Neural progenitor cell (in vitro differentiated cells): ENCODE measurements around the gene SYNPO2L. TPM values are rescaled to one million over a fixed set of nuclear protein-coding genes. Genes with fewer than 3 reads are reported as not detected.
"Not testable (repeated sequence)": the region's sequence is repeated elsewhere in the genome, so short reads cannot be mapped to it uniquely, and the experiment has no call there.

Source experiments
- DNase-seq: peaks from one replicate; pipeline ENCODE4 v3.0.0-alpha.2; 2016; ENCODE audit warnings: low spot score
- H2AFZ ChIP-seq: fragments of 200-600 bp; sonication (generic); replicated peaks from 2 replicates; pipeline ENCODE4 v1.6.1; 2016; ENCODE audit warnings: antibody characterized with exemption
- H3F3A ChIP-seq: fragments of 200-600 bp; sonication (generic); 2 replicates; pipeline ENCODE4 v1.6.1; 2016; ENCODE audit warnings: antibody characterized with exemption, low read depth
- H3K27ac ChIP-seq: fragments of 200-600 bp; sonication (generic); 2 replicates; pipeline ENCODE4 v1.5.1; 2016; ENCODE audit warnings: mild to moderate bottlenecking
- H3K27me3 ChIP-seq: fragments of 200-600 bp; sonication (generic); 2 replicates; pipeline ENCODE4 v1.6.1; 2016; ENCODE audit warnings: mild to moderate bottlenecking, moderate library complexity
- H3K36me3 ChIP-seq: fragments of 200-600 bp; sonication (generic); 2 replicates; pipeline ENCODE4 v1.5.1; 2016
- H3K4me1 ChIP-seq: fragments of 200-600 bp; sonication (generic); 2 replicates; pipeline ENCODE4 v1.6.1; 2016; ENCODE audit warnings: mixed run types
- H3K4me2 ChIP-seq: fragments of 200-600 bp; sonication (generic); 2 replicates; pipeline ENCODE4 v1.6.1; 2016
- H3K4me3 ChIP-seq: fragments of 200-600 bp; sonication (generic); 2 replicates; pipeline ENCODE4 v1.5.1; 2016
- H3K79me2 ChIP-seq: fragments of 200-600 bp; sonication (generic); 2 replicates; pipeline ENCODE4 v1.6.1; 2016; ENCODE audit warnings: low read depth
- H3K9ac ChIP-seq: fragments of 200-600 bp; sonication (generic); 2 replicates; pipeline ENCODE4 v1.6.1; 2016
- H3K9me3 ChIP-seq: fragments of 200-600 bp; sonication (generic); 2 replicates; pipeline ENCODE4 v1.5.1; 2016; ENCODE audit warnings: low read depth
- H4K20me1 ChIP-seq: fragments of 200-600 bp; sonication (generic); 2 replicates; pipeline ENCODE4 v1.6.1; 2016; ENCODE audit warnings: low read depth
- H3K27ac Mint-ChIP-seq: 3 replicates; pipeline ENCODE4 v1.8.0; 2021; ENCODE audit warnings: mixed read lengths
- H3K27me3 Mint-ChIP-seq: 2 replicates; pipeline ENCODE4 v1.8.0; 2022; ENCODE audit warnings: low read depth, mild to moderate bottlenecking, inconsistent platforms, moderate library complexity, mixed read lengths; ENCODE audit not compliant: insufficient read depth
- H3K36me3 Mint-ChIP-seq: 3 replicates; pipeline ENCODE4 v1.8.0; 2021; ENCODE audit warnings: mixed read lengths
- H3K4me1 Mint-ChIP-seq: 3 replicates; pipeline ENCODE4 v1.8.0; 2021; ENCODE audit warnings: mixed read lengths
- H3K4me3 Mint-ChIP-seq: 3 replicates; pipeline ENCODE4 v1.8.0; 2021; ENCODE audit warnings: mild to moderate bottlenecking, moderate library complexity, mixed read lengths
- H3K9me3 Mint-ChIP-seq: 3 replicates; pipeline ENCODE4 v1.8.0; 2020; ENCODE audit warnings: mixed read lengths
- CTCF ChIP-seq: fragments of 200-600 bp; sonication (generic); IDR thresholded peaks from 2 replicates; pipeline ENCODE4 v1.5.1; 2017; ENCODE audit warnings: antibody characterized with exemption, mild to moderate bottlenecking
- EZH2 ChIP-seq: fragments of 200-600 bp; sonication (generic); IDR thresholded peaks from 2 replicates; pipeline ENCODE4 v1.6.1; 2017; ENCODE audit warnings: antibody characterized with exemption, mild to moderate bottlenecking, moderate library complexity
- EZH2phosphoT487 ChIP-seq: fragments of 200-600 bp; sonication (generic); IDR thresholded peaks from 2 replicates; pipeline ENCODE4 v1.6.1; 2017; ENCODE audit warnings: antibody characterized with exemption
- total RNA-seq: library from RNA; depleted of rRNA; stranded (reverse); fragments of >200 nt; gene quantifications from 2 replicates; pipeline ENCODE4 v1.2.3, GENCODE V29; 2015; ENCODE audit warnings: low replicate concordance

The SYNPO2L gene
- total RNA-seq = 0.06 and 0.13 TPM in 2 replicates

GRCh38 chr10:73655990-73656298 is at the start of gene SYNPO2L:
SYNPO2L (minus strand) TSS chr10:73656029; CDS start chr10:73655922, 107 bp downstream.
- H4K20me1 ChIP-seq = no peaks in the 10 kb centered on the region
- H3K4me2 ChIP-seq = no peak within 1 kb of the TSS
- H3K4me1 ChIP-seq = peaks cover 1% of the 10 kb centered on the region
- DNase-seq = no peak
- H3K27me3 ChIP-seq = no peaks in the 10 kb centered on the region
- H3K79me2 ChIP-seq = no peaks in the 10 kb centered on the region
- no peaks in the 10 kb centered on the region for H3K36me3 ChIP-seq
- Mint-ChIP-seq H3K9me3 (no peaks in the 10 kb centered on the region), H3K27me3 (peaks cover 5% of the 10 kb centered on the region), H3K27ac (no peak within 1 kb of the TSS), H3K4me3 (no peak within 1 kb of the TSS), H3K4me1 (peaks cover 1% of the 10 kb centered on the region), H3K36me3 (peaks cover 4% of the 10 kb centered on the region)
- no peaks in the 10 kb centered on the region for H3F3A ChIP-seq
- H2AFZ ChIP-seq = no peak within 1 kb of the TSS
- no peak within 1 kb of the TSS for H3K27ac ChIP-seq
- no peak within 1 kb of the TSS for H3K9ac ChIP-seq
- H3K4me3 ChIP-seq = no peak within 1 kb of the TSS
- no peaks in the 10 kb centered on the region for H3K9me3 ChIP-seq
- TF ChIP-seq EZH2 (no peak), EZH2phosphoT487 (no peak), CTCF (no peak)

GRCh38 chr10:73703924-73704323 is 48.1 kb upstream of the SYNPO2L start:
- not testable (repeated sequence) for H3K9me3 Mint-ChIP-seq, H3K4me2 ChIP-seq, H3K9me3 ChIP-seq, H3K4me3 ChIP-seq, DNase-seq, H3K9ac ChIP-seq, H3K4me1 ChIP-seq, H2AFZ ChIP-seq, H3F3A ChIP-seq, H3K27ac Mint-ChIP-seq, H3K27me3 Mint-ChIP-seq, H3K4me1 Mint-ChIP-seq, H3K27ac ChIP-seq, H3K27me3 ChIP-seq, H4K20me1 ChIP-seq, H3K36me3 ChIP-seq, H3K4me3 Mint-ChIP-seq, H3K79me2 ChIP-seq, H3K36me3 Mint-ChIP-seq

GRCh38 chr10:73698819-73699218 is 43.0 kb upstream of the SYNPO2L start:
- H3K4me3 Mint-ChIP-seq, H3K4me1 ChIP-seq, H2AFZ ChIP-seq, H3K4me3 ChIP-seq, H3K27ac Mint-ChIP-seq, DNase-seq, H3K79me2 ChIP-seq, H3K27me3 ChIP-seq, H3K36me3 ChIP-seq, H3K4me1 Mint-ChIP-seq, H3K36me3 Mint-ChIP-seq, H3K27ac ChIP-seq, H3K9ac ChIP-seq, H3F3A ChIP-seq, H3K9me3 ChIP-seq, H4K20me1 ChIP-seq, H3K4me2 ChIP-seq, H3K9me3 Mint-ChIP-seq, H3K27me3 Mint-ChIP-seq: not testable (repeated sequence)

GRCh38 chr10:73697675-73698159 is 41.9 kb upstream of the SYNPO2L start, which contains the start of gene AGAP5:
AGAP5 (minus strand) TSS chr10:73698109; CDS start chr10:73697755, 354 bp downstream.
- H3K4me3 Mint-ChIP-seq, H3K9me3 Mint-ChIP-seq, H3K36me3 Mint-ChIP-seq, H2AFZ ChIP-seq, H3K27me3 ChIP-seq, H4K20me1 ChIP-seq, H3K9ac ChIP-seq, H3K36me3 ChIP-seq, H3K4me1 ChIP-seq, H3K27ac Mint-ChIP-seq, H3K79me2 ChIP-seq, H3K4me2 ChIP-seq, H3F3A ChIP-seq, H3K27ac ChIP-seq, H3K4me3 ChIP-seq, DNase-seq, H3K9me3 ChIP-seq, H3K27me3 Mint-ChIP-seq, H3K4me1 Mint-ChIP-seq: not testable (repeated sequence)

DNA sequence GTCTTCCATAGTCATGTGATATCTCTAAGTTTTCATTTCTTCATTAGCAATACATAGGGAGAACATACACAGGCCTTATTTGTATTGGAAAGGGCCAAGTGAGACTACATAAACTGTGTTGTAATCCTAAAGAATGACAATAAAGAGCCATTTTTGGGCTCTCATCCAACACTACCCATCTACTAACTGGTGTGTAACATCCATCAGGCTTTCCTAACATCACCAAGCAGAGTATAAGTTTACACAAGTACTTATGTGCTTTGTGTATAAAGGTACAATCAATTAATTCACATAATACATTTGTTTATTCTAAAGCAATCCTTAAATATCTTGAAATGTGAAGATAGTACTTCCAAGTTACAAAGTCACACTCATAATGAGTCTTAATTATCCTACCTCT is 39.5 kb upstream of the SYNPO2L start:
- not testable (repeated sequence) for H3K9me3 Mint-ChIP-seq, H3K4me1 Mint-ChIP-seq, H3K27ac ChIP-seq, DNase-seq, H4K20me1 ChIP-seq, H3K79me2 ChIP-seq, H3K4me1 ChIP-seq, H3K36me3 Mint-ChIP-seq, H2AFZ ChIP-seq, H3K27ac Mint-ChIP-seq, H3K27me3 Mint-ChIP-seq, H3K4me2 ChIP-seq, H3K4me3 Mint-ChIP-seq, H3K36me3 ChIP-seq, H3F3A ChIP-seq, H3K9ac ChIP-seq, H3K4me3 ChIP-seq, H3K27me3 ChIP-seq, H3K9me3 ChIP-seq

- H3K4me2 ChIP-seq, H3K27me3 Mint-ChIP-seq, DNase-seq, H3K27ac Mint-ChIP-seq, H3K4me1 Mint-ChIP-seq, H3K9me3 Mint-ChIP-seq, H3K27ac ChIP-seq, H3K36me3 ChIP-seq, H4K20me1 ChIP-seq, H3K36me3 Mint-ChIP-seq, H3K27me3 ChIP-seq, H3K4me3 ChIP-seq, H2AFZ ChIP-seq, H3K4me3 Mint-ChIP-seq, H3K4me1 ChIP-seq, H3K79me2 ChIP-seq, H3K9me3 ChIP-seq, H3K9ac ChIP-seq, H3F3A ChIP-seq: not testable (repeated sequence)
Measured at GRCh38 chr10:73690755-73691154, 34.9 kb upstream of the SYNPO2L start.

DNA sequence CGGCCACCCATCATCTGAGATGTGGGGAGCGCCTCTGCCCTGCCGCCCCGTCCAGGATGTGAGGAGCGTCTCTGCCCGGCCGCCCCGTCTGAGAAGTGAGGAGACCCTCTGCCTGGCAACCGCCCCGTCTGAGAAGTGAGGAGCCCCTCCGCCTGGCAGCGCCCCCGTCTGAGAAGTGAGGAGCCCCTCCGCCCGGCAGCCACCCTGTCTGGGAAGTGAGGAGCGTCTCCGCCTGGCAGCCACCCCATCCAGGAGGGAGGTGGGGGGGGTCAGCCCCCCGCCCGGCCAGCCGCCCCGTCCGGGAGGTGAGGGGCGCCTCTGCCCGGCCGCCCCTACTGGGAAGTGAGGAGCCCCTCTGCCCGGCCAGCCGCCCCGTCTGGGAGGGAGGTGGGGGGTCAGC is 33.8 kb upstream of the SYNPO2L start:
- H3K27me3 ChIP-seq, H3K27ac ChIP-seq, H3K4me1 ChIP-seq, H3K4me3 ChIP-seq, H3K9me3 ChIP-seq, H3F3A ChIP-seq, H3K4me2 ChIP-seq, H3K79me2 ChIP-seq, H3K36me3 ChIP-seq, H2AFZ ChIP-seq, H3K27me3 Mint-ChIP-seq, DNase-seq, H3K4me1 Mint-ChIP-seq, H3K36me3 Mint-ChIP-seq, H3K27ac Mint-ChIP-seq, H3K9me3 Mint-ChIP-seq, H3K4me3 Mint-ChIP-seq, H4K20me1 ChIP-seq, H3K9ac ChIP-seq: not testable (repeated sequence)
